Keratinocyte (primary cell): Measurements from ENCODE around the gene NUP98. TPM values are rescaled to one million over a fixed set of nuclear protein-coding genes. Genes with fewer than 3 reads are reported as not detected.
A peak's percentile ranks its signal among the peaks of the same experiment; 100 is the strongest.

Experiments
- DNase-seq: peaks from one replicate; pipeline ENCODE4 v3.0.0-alpha.2; 2011; ENCODE audit warnings: low read depth, missing footprints, low spot score
- FAIRE-seq: peaks from 2 replicates; lab custom pipeline; 2011; peaks lifted over from hg19 to GRCh38; lab: Jason Lieb, UNC
- H2AFZ ChIP-seq: 2 replicates; pipeline ENCODE4 v1.6.0; 2012; ENCODE audit warnings: low read length, control low read depth, inconsistent platforms; ENCODE audit not compliant: control insufficient read depth
- H3K27ac ChIP-seq: 2 replicates; pipeline ENCODE4 v1.5.1; 2011; ENCODE audit warnings: low read length; ENCODE audit not compliant: control insufficient read depth, insufficient read depth
- H3K27me3 ChIP-seq: 3 replicates; pipeline ENCODE4 v1.6.0; 2011; ENCODE audit warnings: low read length; ENCODE audit not compliant: control insufficient read depth, insufficient read depth; ENCODE audit errors: extremely low read depth
- H3K36me3 ChIP-seq, 2 experiments: 2 replicates in 1 of 2; 3 replicates in 1 of 2; pipeline ENCODE4 v1.5.1; 2011; ENCODE audit warnings: low read length in 2 of 2, mild to moderate bottlenecking in 1 of 2; ENCODE audit not compliant: control insufficient read depth in 2 of 2, insufficient read depth in 2 of 2; ENCODE audit errors: extremely low read depth in 1 of 2
- H3K4me1 ChIP-seq: 3 replicates; pipeline ENCODE4 v1.5.1; 2011; ENCODE audit warnings: low read length; ENCODE audit not compliant: control insufficient read depth, insufficient read depth; ENCODE audit errors: extremely low read depth
- H3K4me2 ChIP-seq: 3 replicates; pipeline ENCODE4 v1.6.0; 2011; ENCODE audit warnings: low read depth, low read length; ENCODE audit not compliant: control insufficient read depth, insufficient read depth; ENCODE audit errors: extremely low read depth
- H3K4me3 ChIP-seq, 3 experiments: fragments of 200-600 bp in 1 of 3; sonication (generic) in 1 of 3; 2 replicates in 2 of 3; 3 replicates in 1 of 3; pipeline ENCODE4 v1.5.1; 2011 to 2016; ENCODE audit warnings: low read length in 3 of 3, mild to moderate bottlenecking in 3 of 3, control low read depth in 2 of 3, inconsistent platforms in 1 of 3, low read depth in 1 of 3, mixed read lengths in 1 of 3, mixed run types in 1 of 3, moderate library complexity in 1 of 3; ENCODE audit not compliant: control insufficient read depth in 2 of 3, insufficient read depth in 2 of 3; ENCODE audit errors: extremely low read depth in 1 of 3
- H3K79me2 ChIP-seq: 2 replicates; pipeline ENCODE4 v1.6.0; 2012; ENCODE audit warnings: low read length; ENCODE audit not compliant: control insufficient read depth, insufficient read depth
- H3K9ac ChIP-seq: 3 replicates; pipeline ENCODE4 v1.6.0; 2011; ENCODE audit warnings: low read length; ENCODE audit not compliant: control insufficient read depth, insufficient read depth; ENCODE audit errors: extremely low read depth
- H3K9me1 ChIP-seq: 3 replicates; pipeline ENCODE4 v1.6.0; 2011; ENCODE audit warnings: low read length; ENCODE audit not compliant: control insufficient read depth, insufficient read depth; ENCODE audit errors: extremely low read depth
- H3K9me3 ChIP-seq: 2 replicates; pipeline ENCODE4 v1.5.1; 2012; ENCODE audit warnings: low read depth, low read length; ENCODE audit not compliant: control insufficient read depth
- H4K20me1 ChIP-seq: 3 replicates; pipeline ENCODE4 v1.6.0; 2011; ENCODE audit warnings: low read length; ENCODE audit not compliant: control insufficient read depth, insufficient read depth; ENCODE audit errors: extremely low read depth
- EZH2 ChIP-seq: IDR thresholded peaks from one replicate; pipeline ENCODE4 v1.6.1; 2012; ENCODE audit warnings: inconsistent platforms, mild to moderate bottlenecking, low read length, moderate library complexity
- dilution Hi-C: fragments of 300-500 bp; cut with MboI; formaldehyde crosslinking; loops from one replicate; pipeline ENCODE4 v1.7.0; 2020; ENCODE audit warnings: low sequenced_read_pairs; ENCODE audit not compliant: extremely low pct_ligation_motif_present
- polyA plus RNA-seq, 5 experiments: library from polyadenylated mRNA; depleted of rRNA in 3 of 5; stranded (reverse) in 3 of 5; stranded (forward) in 1 of 5; unstranded in 1 of 5; fragments of >200 nt; gene quantifications; 1 replicate in 1 of 5; 2 replicates in 3 of 5; 3 replicates in 1 of 5; pipeline versions ENCODE4 v1.2.1 to v1.2.3, GENCODE V29; 2011 to 2012; ENCODE audit warnings: missing spikeins in 2 of 5, low read depth in 1 of 5, low replicate concordance in 1 of 5
- TF ChIP-seq, protein P1 (sequence below), 3 experiments: IDR thresholded peaks in 1 of 3; conservative IDR thresholded peaks in 1 of 3; optimal IDR thresholded peaks in 1 of 3; 2 replicates in 2 of 3; 3 replicates in 1 of 3; pipeline versions ENCODE3 to v1.5.1; 2011; ENCODE audit warnings: low read length in 3 of 3, mild to moderate bottlenecking in 3 of 3, moderate library complexity in 2 of 3, control low read depth in 1 of 3, inconsistent platforms in 1 of 3; ENCODE audit not compliant: insufficient read depth in 2 of 3; ENCODE audit errors: extremely low read depth in 1 of 3

NUP98 gene
- polyA plus RNA-seq, 1 donor (not counting 4 experiments of a cell fraction or from before 2014, with no cell fraction given) = 66.9 TPM

DNA sequence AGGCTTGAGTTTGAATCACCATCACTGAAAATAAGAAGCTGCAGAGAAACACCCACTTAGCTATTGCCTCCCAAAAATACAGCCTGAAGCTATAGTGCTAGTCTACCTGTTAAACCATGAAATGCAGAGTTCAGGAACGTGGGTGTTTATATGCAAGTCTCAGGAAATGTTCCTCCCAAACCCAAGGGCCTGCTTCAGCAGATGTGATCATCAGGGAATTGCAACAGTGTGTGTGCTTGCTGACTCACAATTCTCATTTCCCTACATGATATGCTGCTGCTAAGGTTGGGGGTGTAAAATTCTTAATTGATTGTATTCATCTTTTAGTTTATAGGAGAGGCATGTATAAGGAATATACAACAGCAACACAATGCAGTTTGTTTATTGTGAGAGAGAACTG is 49.6 kb downstream of the NUP98 start:
- H3K9me3 ChIP-seq = no peaks in the 10 kb centered on the region
- H3K9me1 ChIP-seq = no peaks in the 10 kb centered on the region
- TF ChIP-seq, protein P1, sequence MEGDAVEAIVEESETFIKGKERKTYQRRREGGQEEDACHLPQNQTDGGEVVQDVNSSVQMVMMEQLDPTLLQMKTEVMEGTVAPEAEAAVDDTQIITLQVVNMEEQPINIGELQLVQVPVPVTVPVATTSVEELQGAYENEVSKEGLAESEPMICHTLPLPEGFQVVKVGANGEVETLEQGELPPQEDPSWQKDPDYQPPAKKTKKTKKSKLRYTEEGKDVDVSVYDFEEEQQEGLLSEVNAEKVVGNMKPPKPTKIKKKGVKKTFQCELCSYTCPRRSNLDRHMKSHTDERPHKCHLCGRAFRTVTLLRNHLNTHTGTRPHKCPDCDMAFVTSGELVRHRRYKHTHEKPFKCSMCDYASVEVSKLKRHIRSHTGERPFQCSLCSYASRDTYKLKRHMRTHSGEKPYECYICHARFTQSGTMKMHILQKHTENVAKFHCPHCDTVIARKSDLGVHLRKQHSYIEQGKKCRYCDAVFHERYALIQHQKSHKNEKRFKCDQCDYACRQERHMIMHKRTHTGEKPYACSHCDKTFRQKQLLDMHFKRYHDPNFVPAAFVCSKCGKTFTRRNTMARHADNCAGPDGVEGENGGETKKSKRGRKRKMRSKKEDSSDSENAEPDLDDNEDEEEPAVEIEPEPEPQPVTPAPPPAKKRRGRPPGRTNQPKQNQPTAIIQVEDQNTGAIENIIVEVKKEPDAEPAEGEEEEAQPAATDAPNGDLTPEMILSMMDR (optimal IDR thresholded peaks at IDR 0.05 in 1 of 3, IDR thresholded peaks at IDR 0.05 in 1 of 3, conservative IDR thresholded peaks at IDR 0.05 in 1 of 3; ENCODE audit: extremely low read depth in 1 of 3, insufficient read depth in 2 of 3, low read length in 3 of 3) = no peak
- no peak for TF ChIP-seq EZH2
- no peak overlapping the region for H3K27ac ChIP-seq
- H3K36me3 ChIP-seq = peaks cover 13 to 29% of the 10 kb centered on the region in 2 experiments
- no peak overlapping the region for H3K4me3 ChIP-seq
- no peaks in the 10 kb centered on the region for H4K20me1 ChIP-seq
- no peaks in the 10 kb centered on the region for H3K27me3 ChIP-seq
- H3K9ac ChIP-seq = no peak overlapping the region
- no peak overlapping the region for H2AFZ ChIP-seq
- dilution Hi-C loops = no loop called here
- H3K4me2 ChIP-seq = no peak overlapping the region
- DNase-seq = no peak
- no peaks in the 10 kb centered on the region for H3K79me2 ChIP-seq
- no peak for FAIRE-seq
- H3K4me1 ChIP-seq = peaks cover 12% of the 10 kb centered on the region

DNA sequence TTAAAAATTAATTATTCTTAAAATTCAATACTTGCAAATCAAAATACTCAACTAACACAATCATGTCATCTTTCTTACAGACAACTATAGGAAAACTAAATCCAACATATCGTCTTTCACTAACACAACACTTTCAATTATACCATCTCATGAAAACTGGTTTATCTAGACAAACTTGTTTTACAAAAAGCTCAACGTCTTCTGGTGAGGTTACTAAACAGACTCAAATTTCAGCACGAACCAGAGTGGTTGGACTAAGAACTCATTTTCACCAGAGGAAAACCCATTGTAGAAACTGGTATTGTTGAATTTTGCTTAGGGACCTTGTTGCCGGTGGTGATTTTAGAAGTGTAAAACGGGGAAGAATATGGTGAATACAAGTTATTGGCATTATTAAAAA is 52.2 kb downstream of the NUP98 start:
- Histone ChIP-seq H2AFZ (no peak overlapping the region), H3K9me3 (no peaks in the 10 kb centered on the region), H3K4me3 (no peak overlapping the region), H3K27ac (peak overlapping the region; percentile 26), H3K79me2 (no peaks in the 10 kb centered on the region), H3K27me3 (no peaks in the 10 kb centered on the region), H3K9me1 (no peaks in the 10 kb centered on the region), H3K9ac (no peak overlapping the region), H3K36me3 (peaks cover 12 to 27% of the 10 kb centered on the region in 2 experiments), H4K20me1 (no peaks in the 10 kb centered on the region), H3K4me2 (peak overlapping the region; percentile 8), H3K4me1 (peaks cover 12% of the 10 kb centered on the region)
- FAIRE-seq = no peak
- TF ChIP-seq, protein P1 (optimal IDR thresholded peaks at IDR 0.05 in 1 of 3, IDR thresholded peaks at IDR 0.05 in 1 of 3, conservative IDR thresholded peaks at IDR 0.05 in 1 of 3; ENCODE audit: extremely low read depth in 1 of 3, insufficient read depth in 2 of 3, low read length in 3 of 3) = no peak
- TF ChIP-seq EZH2 = no peak
- DNase-seq = no peak
- dilution Hi-C loops = no loop called here
